Lung (tissue), 12 donors: ENCODE measurements around the gene COL25A1. TPM values are rescaled to one million over a fixed set of nuclear protein-coding genes. Genes with fewer than 3 reads are reported as not detected.

ENCODE experiments used
- ATAC-seq: fragments of 200-7000 bp; cut with Tn5 transposase; one replicate; pipeline ENCODE4 v1.9.1; 2020; ENCODE audit warnings: moderate number of reproducible peaks; ENCODE audit not compliant: insufficient read depth, low FRiP score
- DNase-seq, 3 donors: peaks; one replicate each; pipeline ENCODE4 v3.0.0-alpha.2; 2013 to 2017
- H3K27ac ChIP-seq, 2 donors: one replicate each; pipeline ENCODE4 v1.5.1; 2013; ENCODE audit warnings: mild to moderate bottlenecking in 2 of 2, moderate library complexity in 2 of 2, control low read depth in 1 of 2, inconsistent platforms in 1 of 2, low read depth in 1 of 2, low read length in 1 of 2
- H3K27me3 ChIP-seq, 3 donors: one replicate each; pipeline ENCODE4 v1.5.1; 2013; ENCODE audit warnings: low read length in 2 of 3; ENCODE audit not compliant: control insufficient read depth in 3 of 3, insufficient read depth in 3 of 3
- H3K36me3 ChIP-seq, 4 donors: one replicate each; pipeline ENCODE4 v1.5.1; 2013; ENCODE audit warnings: low read length in 4 of 4, mild to moderate bottlenecking in 1 of 4, moderate library complexity in 1 of 4; ENCODE audit not compliant: control insufficient read depth in 4 of 4, insufficient read depth in 4 of 4
- H3K4me1 ChIP-seq, 5 donors: one replicate each; pipeline ENCODE4 v1.5.1; 2013; ENCODE audit warnings: low read length in 5 of 5, mild to moderate bottlenecking in 2 of 5, moderate library complexity in 1 of 5; ENCODE audit not compliant: control insufficient read depth in 5 of 5, insufficient read depth in 5 of 5
- H3K4me3 ChIP-seq: one replicate; pipeline ENCODE4 v1.5.1; 2013; ENCODE audit warnings: mild to moderate bottlenecking, control low read depth, moderate library complexity
- H3K9ac ChIP-seq, 2 donors: one replicate each; pipeline ENCODE4 v1.5.1; 2013; ENCODE audit warnings: low read length in 2 of 2, control low read depth in 1 of 2; ENCODE audit not compliant: insufficient read depth in 1 of 2
- H3K9me3 ChIP-seq, 4 donors: one replicate each; pipeline ENCODE4 v1.5.1; 2013; ENCODE audit warnings: low read length in 3 of 4, mild to moderate bottlenecking in 1 of 4, moderate library complexity in 1 of 4; ENCODE audit not compliant: control insufficient read depth in 4 of 4, insufficient read depth in 3 of 4
- WGBS, 2 donors: extraction: QIAGEN DNeasy Blood & Tissue Kit; methylation state at CpG; one replicate each; pipeline ENCODE4 v1.1.7; 2013; 5-methylcytosine and 5-hydroxymethylcytosine counted together
- polyA plus RNA-seq, 2 donors: library from polyadenylated mRNA; stranded (reverse); fragments of 200-250 nt; gene quantifications; one replicate each; pipeline ENCODE4 v1.2.1, GENCODE V29; 2013
- total RNA-seq, 2 donors: library from RNA; depleted of rRNA in 1 of 2; stranded (reverse); fragments of >200 nt in 1 of 2; gene quantifications; one replicate each; pipeline ENCODE4 v1.2.1, GENCODE V29; 2014 to 2021
- TF ChIP-seq, protein P1 (sequence below): IDR thresholded peaks from 2 replicates; pipeline ENCODE4 v1.5.1; 2012; ENCODE audit warnings: mild to moderate bottlenecking; ENCODE audit errors: control extremely low read depth, extremely low read depth
- donor health status: control.
- donor health status: control.
- donor health status: Bipolar disorder and iron deficiency.
- donor health status: healthy.
- donor health status: DM: yes; HTN: yes; CAD: no.

Gene COL25A1
- total and polyA plus RNA-seq, 4 donors = 0.06 to 3.5 (median 1.8) TPM

DNA sequence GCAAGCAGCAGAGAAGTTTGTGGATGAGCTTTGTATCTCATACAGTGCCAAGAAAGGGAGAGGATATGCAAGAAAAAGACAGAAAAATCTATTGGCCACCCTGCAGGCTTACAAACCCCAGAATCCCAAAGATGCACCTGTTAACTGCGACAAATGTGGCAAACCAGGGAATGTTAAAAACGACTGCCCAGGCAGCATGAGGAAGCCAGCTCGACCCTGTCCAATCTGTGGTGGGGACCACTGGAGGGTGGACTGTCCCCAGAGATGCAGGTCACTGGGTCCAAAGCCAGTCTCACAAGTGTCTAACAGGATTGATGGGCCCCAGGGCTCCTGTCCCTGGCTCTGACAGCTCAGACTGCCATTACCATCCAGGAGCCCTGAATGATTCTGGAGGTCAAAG is 12.9 kb upstream of the COL25A1 start:
- TF ChIP-seq, protein P1, sequence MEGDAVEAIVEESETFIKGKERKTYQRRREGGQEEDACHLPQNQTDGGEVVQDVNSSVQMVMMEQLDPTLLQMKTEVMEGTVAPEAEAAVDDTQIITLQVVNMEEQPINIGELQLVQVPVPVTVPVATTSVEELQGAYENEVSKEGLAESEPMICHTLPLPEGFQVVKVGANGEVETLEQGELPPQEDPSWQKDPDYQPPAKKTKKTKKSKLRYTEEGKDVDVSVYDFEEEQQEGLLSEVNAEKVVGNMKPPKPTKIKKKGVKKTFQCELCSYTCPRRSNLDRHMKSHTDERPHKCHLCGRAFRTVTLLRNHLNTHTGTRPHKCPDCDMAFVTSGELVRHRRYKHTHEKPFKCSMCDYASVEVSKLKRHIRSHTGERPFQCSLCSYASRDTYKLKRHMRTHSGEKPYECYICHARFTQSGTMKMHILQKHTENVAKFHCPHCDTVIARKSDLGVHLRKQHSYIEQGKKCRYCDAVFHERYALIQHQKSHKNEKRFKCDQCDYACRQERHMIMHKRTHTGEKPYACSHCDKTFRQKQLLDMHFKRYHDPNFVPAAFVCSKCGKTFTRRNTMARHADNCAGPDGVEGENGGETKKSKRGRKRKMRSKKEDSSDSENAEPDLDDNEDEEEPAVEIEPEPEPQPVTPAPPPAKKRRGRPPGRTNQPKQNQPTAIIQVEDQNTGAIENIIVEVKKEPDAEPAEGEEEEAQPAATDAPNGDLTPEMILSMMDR = no peak
- WGBS, 2 donors = 60 to 71% methylated on average over 3 of the region's 3 CpGs
- Histone ChIP-seq H3K36me3 (no peaks in the 10 kb centered on the region), H3K27me3 (no peaks in the 10 kb centered on the region), H3K4me3 (no peak overlapping the region), H3K9me3 (peaks cover 0 to 13% (median 10%) of the 10 kb centered on the region in 4 donors), H3K27ac (no peak overlapping the region), H3K9ac (no peak overlapping the region), H3K4me1 (no peaks in the 10 kb centered on the region)
- no peak for ATAC-seq
- no peak for DNase-seq

DNA sequence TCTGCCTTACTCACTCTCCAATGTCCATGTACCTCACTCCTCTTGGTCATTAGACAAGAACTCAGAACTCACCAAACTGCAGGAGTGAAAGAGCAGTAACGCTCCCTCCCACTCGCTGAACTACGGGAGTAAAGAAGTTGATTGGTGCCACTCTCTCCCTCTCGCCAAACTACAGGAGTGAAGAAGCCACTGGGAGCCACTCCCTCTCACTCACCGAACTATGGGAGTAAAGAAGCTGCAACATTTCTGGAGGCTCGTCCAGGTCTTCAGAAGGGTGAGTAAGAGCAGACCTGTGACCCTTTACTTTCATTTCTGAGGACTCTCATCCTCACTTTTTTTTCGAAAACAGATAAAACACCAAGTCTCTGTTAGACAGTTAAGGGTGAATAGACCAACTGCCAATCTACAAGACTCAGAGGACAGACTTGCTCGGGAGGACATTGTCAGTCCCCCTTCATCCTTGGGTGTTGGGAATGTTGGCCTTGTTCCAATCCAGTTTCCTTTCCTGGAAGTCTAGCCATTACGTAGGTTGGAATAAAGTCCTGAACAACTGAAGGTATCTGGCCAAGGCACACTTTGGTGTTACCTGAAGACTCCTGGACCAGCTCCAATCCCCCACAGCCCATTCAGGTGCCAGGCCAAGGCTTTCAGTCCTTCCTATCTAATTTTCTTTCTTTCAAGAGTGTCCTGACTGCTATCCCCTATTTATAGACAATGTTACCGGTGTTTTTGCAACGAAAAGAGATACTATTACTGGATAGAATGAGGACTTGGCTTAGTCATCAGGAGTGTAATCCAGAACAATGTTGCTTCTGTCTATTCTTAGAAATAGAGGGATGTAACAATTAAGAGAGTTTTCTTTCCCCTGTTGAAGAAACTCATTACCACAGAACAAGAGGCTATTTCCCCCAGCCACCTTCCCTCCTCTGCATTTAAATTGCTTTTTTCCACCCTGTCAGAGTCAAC is 11.0 kb upstream of the COL25A1 start:
- Histone ChIP-seq H3K36me3 (no peaks in the 10 kb centered on the region), H3K9ac (no peak overlapping the region), H3K4me1 (no peaks in the 10 kb centered on the region), H3K9me3 (peaks cover 0 to 13% (median 10%) of the 10 kb centered on the region in 4 donors), H3K27me3 (no peaks in the 10 kb centered on the region), H3K4me3 (no peak overlapping the region), H3K27ac (no peak overlapping the region)
- TF ChIP-seq, protein P1 = no peak
- DNase-seq (no peak), ATAC-seq (no peak)
- 91 to 92% methylated on average over 11 of the region's 11 CpGs for WGBS, 2 donors

DNA sequence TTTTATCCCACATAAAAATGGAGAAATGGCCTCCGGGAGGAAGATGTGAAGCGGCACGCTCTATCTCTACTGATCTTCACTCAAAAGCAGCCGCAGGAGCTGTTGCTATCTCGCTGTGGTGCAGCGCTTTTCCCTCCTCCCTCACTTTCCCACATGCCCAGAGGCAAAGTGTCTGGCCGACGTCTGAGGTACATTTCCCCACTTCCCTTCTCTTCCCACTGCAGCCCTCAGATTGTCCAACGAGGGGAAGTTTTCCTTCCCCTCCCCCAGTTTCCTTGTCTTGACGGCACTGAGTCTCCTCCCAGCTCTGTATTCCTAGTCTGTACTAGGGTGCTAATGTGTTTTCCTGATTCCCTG is 660 bp upstream of the COL25A1 start:
- 2% methylated on average over 10 of the region's 10 CpGs for WGBS, 2 donors
- no peak overlapping the region for H3K27ac ChIP-seq
- no peak overlapping the region for H3K9ac ChIP-seq
- TF ChIP-seq, protein P1 = no peak
- DNase-seq (peak in 1 of 3 donors; percentile 58), ATAC-seq (peak; percentile 32)
- peaks cover 0 to 11% (median 10%) of the 10 kb centered on the region in 5 donors for H3K4me1 ChIP-seq
- H3K27me3 ChIP-seq = peaks cover 0 to 41% (median 40%) of the 10 kb centered on the region in 3 donors
- peak overlapping the region; percentile 40 for H3K4me3 ChIP-seq
- H3K9me3 ChIP-seq = peaks cover 0 to 2% (median 0%) of the 10 kb centered on the region in 4 donors
- no peaks in the 10 kb centered on the region for H3K36me3 ChIP-seq
